ENCODE measurements around the gene PEAK3. TPM values are rescaled to one million over a fixed set of nuclear protein-coding genes. Genes with fewer than 3 reads are reported as not detected.

PEAK3 gene
- total RNA-seq, 1 donor from 2014 or later, result not detected

DNA sequence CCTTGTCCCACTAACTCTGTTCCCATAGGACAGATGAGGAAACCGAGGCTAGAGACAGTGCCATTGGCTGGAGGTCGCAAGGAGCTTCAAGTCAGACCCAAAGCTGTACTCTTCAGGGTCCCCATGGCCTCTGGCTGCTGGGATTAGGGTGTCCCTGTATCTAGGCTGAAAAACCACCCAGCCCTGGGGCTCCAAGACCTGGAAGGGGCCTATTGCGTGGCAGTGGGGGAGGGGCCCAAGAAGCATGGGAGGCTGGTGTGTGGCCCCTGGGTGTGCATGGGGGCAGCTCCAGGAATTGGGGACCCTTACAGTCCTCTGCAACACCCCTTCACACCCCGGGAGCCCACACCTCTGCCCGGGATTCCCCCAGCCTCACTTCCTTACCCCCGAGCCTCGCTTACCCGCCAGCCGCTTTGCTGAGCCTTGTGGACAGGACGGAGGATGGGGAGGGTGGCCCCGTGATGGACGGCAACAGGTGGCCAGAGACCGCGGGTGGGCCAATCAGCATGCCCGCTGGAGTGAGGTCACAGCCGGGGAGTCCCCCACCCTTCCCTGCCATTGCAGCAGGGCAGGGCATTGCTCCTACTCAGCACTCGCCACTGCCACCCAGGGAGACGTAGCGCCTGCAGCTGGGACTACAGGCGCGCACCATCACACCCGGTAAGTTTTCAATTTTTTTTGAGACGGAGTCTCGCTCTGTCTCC lies 25.8 kb downstream of the PEAK3 start, which contains the start of gene JSRP1:
Gene JSRP1 (minus strand): TSS at position 436 of the 704 bp plus-strand sequence. CDS start 1,103 bp downstream, outside the sequence.
- Mint-ChIP-seq H3K4me1 (ENCODE audit: low read depth, unreplicated experiment) (peaks cover 1% of the 10 kb centered on the region), H3K27ac (ENCODE audit: unreplicated experiment) (no peak within 1 kb of the TSS), H3K9me3 (ENCODE audit: unreplicated experiment) (peaks cover 4% of the 10 kb centered on the region), H3K27me3 (ENCODE audit: unreplicated experiment) (peaks cover 5% of the 10 kb centered on the region), H3K36me3 (ENCODE audit: unreplicated experiment) (no peaks in the 10 kb centered on the region), H3K4me3 (ENCODE audit: unreplicated experiment) (no peak within 1 kb of the TSS)
- TF ChIP-seq CTCF (IDR thresholded peaks at IDR 0.05; ENCODE audit: partially characterized antibody, unreplicated experiment), result no peak
- DNase-seq, result peak; percentile 18

- Mint-ChIP-seq H3K9me3 (ENCODE audit: unreplicated experiment) (peaks cover 1% of the 10 kb centered on the region), H3K27ac (ENCODE audit: unreplicated experiment) (no peak overlapping the region), H3K4me3 (ENCODE audit: unreplicated experiment) (no peak overlapping the region), H3K27me3 (ENCODE audit: unreplicated experiment) (peaks cover 5% of the 10 kb centered on the region), H3K36me3 (ENCODE audit: unreplicated experiment) (no peaks in the 10 kb centered on the region), H3K4me1 (ENCODE audit: low read depth, unreplicated experiment) (peaks cover 1% of the 10 kb centered on the region)
- DNase-seq, result peak; percentile 12
- no peak for TF ChIP-seq CTCF (IDR thresholded peaks at IDR 0.05; ENCODE audit: partially characterized antibody, unreplicated experiment)
Measured at GRCh38 chr19:2255112-2255845, 26.7 kb downstream of the PEAK3 start.

- peaks cover 1% of the 10 kb centered on the region for H3K9me3 Mint-ChIP-seq (ENCODE audit: unreplicated experiment)
- H3K27ac Mint-ChIP-seq (ENCODE audit: unreplicated experiment), result no peak overlapping the region
- DNase-seq, result peak; percentile 79
- TF ChIP-seq CTCF (IDR thresholded peaks at IDR 0.05; ENCODE audit: partially characterized antibody, unreplicated experiment), result peak; percentile 34
- H3K36me3 Mint-ChIP-seq (ENCODE audit: unreplicated experiment), result no peaks in the 10 kb centered on the region
- peaks cover 4% of the 10 kb centered on the region for H3K27me3 Mint-ChIP-seq (ENCODE audit: unreplicated experiment)
- peaks cover 1% of the 10 kb centered on the region for H3K4me1 Mint-ChIP-seq (ENCODE audit: low read depth, unreplicated experiment)
- H3K4me3 Mint-ChIP-seq (ENCODE audit: unreplicated experiment), result peak overlapping the region; percentile 70
Measured at GRCh38 chr19:2254064-2254872, 27.7 kb downstream of the PEAK3 start.

DNA sequence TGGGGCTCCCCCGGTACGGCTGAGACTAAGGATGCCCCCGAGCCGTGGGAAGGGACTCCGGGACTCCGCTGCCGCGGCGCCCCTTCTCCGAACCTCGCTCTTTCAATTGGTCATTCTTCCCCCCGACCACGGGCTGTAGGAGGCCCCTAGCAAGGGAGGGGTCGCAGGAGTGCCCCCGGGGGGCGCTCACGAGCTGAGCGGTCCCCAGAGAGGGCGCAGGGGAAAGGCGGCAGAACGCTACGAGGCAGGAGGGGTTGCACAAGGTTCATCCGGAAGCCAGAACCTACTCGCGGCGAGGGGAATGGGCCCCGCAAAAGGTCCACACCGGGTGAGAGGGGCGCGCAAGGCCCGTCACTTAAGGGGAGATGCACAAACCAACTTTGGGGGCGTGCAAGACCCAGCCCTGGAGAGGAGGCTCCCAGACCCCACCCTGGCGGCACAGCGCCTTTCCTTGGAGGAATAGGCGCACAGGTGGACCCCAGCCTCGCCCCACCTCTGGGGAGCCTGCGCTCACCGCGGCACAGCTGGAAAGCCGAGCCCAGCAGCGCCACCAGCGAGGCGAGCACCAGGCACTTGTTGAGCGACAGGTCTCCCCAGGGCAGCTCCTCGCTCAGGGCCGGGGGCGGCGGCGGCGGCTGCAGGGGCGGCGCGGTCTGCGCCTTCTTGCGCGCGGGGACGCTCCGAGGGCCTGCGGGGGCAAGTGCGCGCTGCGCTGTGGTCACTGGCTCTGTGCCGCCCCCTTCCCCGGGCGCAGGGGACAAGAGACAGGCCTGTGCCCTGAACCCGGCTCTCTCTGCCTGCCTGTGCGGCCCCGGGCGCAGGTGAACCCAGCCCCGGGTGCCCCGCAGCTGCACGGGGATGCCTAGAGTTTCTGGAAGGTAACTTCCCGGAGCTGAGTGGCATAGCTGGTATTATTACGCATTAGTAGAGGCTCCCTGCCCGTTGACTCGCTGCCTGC lies 28.6 kb downstream of the PEAK3 start:
- H3K9me3 Mint-ChIP-seq (ENCODE audit: unreplicated experiment), result peaks cover 1% of the 10 kb centered on the region
- peaks cover 1% of the 10 kb centered on the region for H3K4me1 Mint-ChIP-seq (ENCODE audit: low read depth, unreplicated experiment)
- peak overlapping the region; percentile 70 for H3K4me3 Mint-ChIP-seq (ENCODE audit: unreplicated experiment)
- peak; percentile 18 for TF ChIP-seq CTCF (IDR thresholded peaks at IDR 0.05; ENCODE audit: partially characterized antibody, unreplicated experiment)
- H3K27ac Mint-ChIP-seq (ENCODE audit: unreplicated experiment), result no peak overlapping the region
- H3K36me3 Mint-ChIP-seq (ENCODE audit: unreplicated experiment), result no peaks in the 10 kb centered on the region
- DNase-seq, result peak; percentile 37
- peaks cover 3% of the 10 kb centered on the region for H3K27me3 Mint-ChIP-seq (ENCODE audit: unreplicated experiment)
